Middle frontal gyrus (tissue), 1 donor: Measurements from ENCODE around the gene ASPN.

Experiments
- DNase-seq: peaks from one replicate; pipeline ENCODE4 v3.0.0-alpha.2; 2015; ENCODE audit warnings: low spot score; ENCODE audit errors: extremely low spot score

The ASPN gene

GRCh38 chr9:92482329-92482728, at the start of gene ASPN:
Gene ASPN, minus strand, starts transcription at chr9:92482506.
- no peak for DNase-seq

- DNase-seq = no peak
These were observed 48.6 kb upstream of the ASPN start for GRCh38 chr9:92530893-92531292.

GRCh38 chr9:92529124-92529523, 46.8 kb upstream of the ASPN start:
- DNase-seq = no peak

- no peak for DNase-seq
These were observed 46.2 kb upstream of the ASPN start for GRCh38 chr9:92528522-92528849.

- DNase-seq = no peak
These were observed 45.7 kb upstream of the ASPN start for GRCh38 chr9:92527832-92528521.

GRCh38 chr9:92527291-92527828, 45.1 kb upstream of the ASPN start:
- DNase-seq = no peak

GRCh38 chr9:92525306-92525705, 43.0 kb upstream of the ASPN start:
- no peak for DNase-seq

- DNase-seq = no peak
These were observed 42.6 kb upstream of the ASPN start for GRCh38 chr9:92524881-92525280.

- DNase-seq = no peak
These were observed 41.0 kb upstream of the ASPN start for GRCh38 chr9:92522983-92523970.

GRCh38 chr9:92520837-92521236, 38.5 kb upstream of the ASPN start:
- no peak for DNase-seq

GRCh38 chr9:92518199-92518598, 35.9 kb upstream of the ASPN start:
- DNase-seq = no peak

GRCh38 chr9:92517046-92517445, 34.7 kb upstream of the ASPN start:
- DNase-seq = no peak

- no peak for DNase-seq
These were observed 34.2 kb upstream of the ASPN start for GRCh38 chr9:92516521-92516920.

- DNase-seq = no peak
These were observed 32.3 kb upstream of the ASPN start for GRCh38 chr9:92514635-92515034.

GRCh38 chr9:92513349-92513748, 31.0 kb upstream of the ASPN start:
- DNase-seq = no peak

GRCh38 chr9:92512622-92513021, 30.3 kb upstream of the ASPN start:
- DNase-seq = no peak

- no peak for DNase-seq
These were observed 28.4 kb upstream of the ASPN start for GRCh38 chr9:92510747-92511146.

- no peak for DNase-seq
These were observed 26.7 kb upstream of the ASPN start for GRCh38 chr9:92509050-92509449.

GRCh38 chr9:92508018-92508820, 25.9 kb upstream of the ASPN start:
- DNase-seq = no peak

GRCh38 chr9:92507496-92507895, 25.2 kb upstream of the ASPN start:
- no peak for DNase-seq

GRCh38 chr9:92507005-92507404, 24.7 kb upstream of the ASPN start:
- DNase-seq = no peak
